Loucy (cell line): Measurements from ENCODE around the gene DHX57.

Experiments
- H2AFZ ChIP-seq: fragments of 200-600 bp; sonication (generic); 2 replicates; pipeline ENCODE4 v1.6.0; 2016; ENCODE audit warnings: antibody characterized with exemption, mild to moderate bottlenecking, low read length, moderate library complexity
- H3F3A ChIP-seq: fragments of 200-600 bp; 2 replicates; pipeline ENCODE4 v1.6.0; 2016; ENCODE audit warnings: antibody characterized with exemption, low read depth, mild to moderate bottlenecking
- H3K27me3 ChIP-seq: fragments of 200-600 bp; sonication (generic); 2 replicates; pipeline ENCODE4 v1.6.1; 2014; ENCODE audit warnings: low read length, mild to moderate bottlenecking; ENCODE audit not compliant: insufficient read depth, poor library complexity, severe bottlenecking
- H3K36me3 ChIP-seq: fragments of 200-600 bp; sonication (generic); 2 replicates; pipeline ENCODE4 v1.6.1; 2016; ENCODE audit warnings: low read length; ENCODE audit not compliant: insufficient read depth
- H3K4me1 ChIP-seq: fragments of 200-600 bp; sonication (generic); 2 replicates; pipeline ENCODE4 v1.5.1; 2014; ENCODE audit warnings: low read length, mild to moderate bottlenecking; ENCODE audit not compliant: insufficient read depth, poor library complexity, severe bottlenecking
- H3K4me2 ChIP-seq: fragments of 200-600 bp; sonication (generic); 2 replicates; pipeline ENCODE4 v1.6.0; 2014; ENCODE audit warnings: antibody characterized with exemption, low read length, low read depth, mild to moderate bottlenecking; ENCODE audit not compliant: poor library complexity, severe bottlenecking
- H3K4me3 ChIP-seq: fragments of 200-600 bp; sonication (generic); 2 replicates; pipeline ENCODE4 v1.5.1; 2014; ENCODE audit warnings: low read length, mild to moderate bottlenecking, mixed read lengths; ENCODE audit not compliant: poor library complexity, severe bottlenecking
- H3K79me2 ChIP-seq: fragments of 200-600 bp; sonication (generic); 2 replicates; pipeline ENCODE4 v1.6.1; 2014; ENCODE audit warnings: low read length; ENCODE audit not compliant: insufficient read depth
- H3K9ac ChIP-seq: fragments of 200-600 bp; sonication (generic); 2 replicates; pipeline ENCODE4 v1.6.0; 2014; ENCODE audit warnings: mild to moderate bottlenecking, low read depth, low read length, moderate library complexity; ENCODE audit not compliant: poor library complexity, severe bottlenecking
- H3K9me2 ChIP-seq: fragments of 200-600 bp; sonication (generic); replicated peaks from 2 replicates; pipeline ENCODE4 v1.6.1; 2016; ENCODE audit warnings: low read depth, low read length, mixed read lengths
- H3K9me3 ChIP-seq: fragments of 200-600 bp; sonication (generic); 2 replicates; pipeline ENCODE4 v1.6.1; 2014; ENCODE audit warnings: mild to moderate bottlenecking, antibody characterized with exemption, low read length, low read depth; ENCODE audit not compliant: insufficient read depth
- H4K20me1 ChIP-seq: fragments of 200-600 bp; sonication (generic); 2 replicates; pipeline ENCODE4 v1.6.0; 2014; ENCODE audit warnings: antibody characterized with exemption, low read length, mild to moderate bottlenecking; ENCODE audit not compliant: insufficient read depth, poor library complexity, severe bottlenecking
- EZH2phosphoT487 ChIP-seq: fragments of 200-600 bp; IDR thresholded peaks from 2 replicates; pipeline ENCODE4 v1.6.1; 2018; ENCODE audit warnings: antibody characterized with exemption, mild to moderate bottlenecking, moderate library complexity, borderline replicate concordance
- TF ChIP-seq, protein P1 (sequence below): fragments of 200-600 bp; sonication (generic); conservative IDR thresholded peaks from 2 replicates; pipeline ENCODE4 v1.5.1; 2014; ENCODE audit warnings: mild to moderate bottlenecking, antibody characterized with exemption, low read length

The DHX57 gene

GRCh38 chr2:38806733-38807059, 69.0 kb downstream of the DHX57 start:
- H3K4me2 ChIP-seq, result no peak overlapping the region
- no peaks in the 10 kb centered on the region for H3K4me1 ChIP-seq
- no peaks in the 10 kb centered on the region for H3K79me2 ChIP-seq
- H3K9ac ChIP-seq, result no peak overlapping the region
- H3K9me3 ChIP-seq, result no peaks in the 10 kb centered on the region
- no peaks in the 10 kb centered on the region for H4K20me1 ChIP-seq
- peaks cover 5% of the 10 kb centered on the region; the same call in 1 of the 2 replicates for H3K36me3 ChIP-seq
- no peaks in the 10 kb centered on the region for H3K27me3 ChIP-seq
- H3K4me3 ChIP-seq, result no peak overlapping the region
- H3F3A ChIP-seq, result no peaks in the 10 kb centered on the region
- no peaks in the 10 kb centered on the region for H3K9me2 ChIP-seq
- H2AFZ ChIP-seq, result no peak overlapping the region
- TF ChIP-seq, protein P1, sequence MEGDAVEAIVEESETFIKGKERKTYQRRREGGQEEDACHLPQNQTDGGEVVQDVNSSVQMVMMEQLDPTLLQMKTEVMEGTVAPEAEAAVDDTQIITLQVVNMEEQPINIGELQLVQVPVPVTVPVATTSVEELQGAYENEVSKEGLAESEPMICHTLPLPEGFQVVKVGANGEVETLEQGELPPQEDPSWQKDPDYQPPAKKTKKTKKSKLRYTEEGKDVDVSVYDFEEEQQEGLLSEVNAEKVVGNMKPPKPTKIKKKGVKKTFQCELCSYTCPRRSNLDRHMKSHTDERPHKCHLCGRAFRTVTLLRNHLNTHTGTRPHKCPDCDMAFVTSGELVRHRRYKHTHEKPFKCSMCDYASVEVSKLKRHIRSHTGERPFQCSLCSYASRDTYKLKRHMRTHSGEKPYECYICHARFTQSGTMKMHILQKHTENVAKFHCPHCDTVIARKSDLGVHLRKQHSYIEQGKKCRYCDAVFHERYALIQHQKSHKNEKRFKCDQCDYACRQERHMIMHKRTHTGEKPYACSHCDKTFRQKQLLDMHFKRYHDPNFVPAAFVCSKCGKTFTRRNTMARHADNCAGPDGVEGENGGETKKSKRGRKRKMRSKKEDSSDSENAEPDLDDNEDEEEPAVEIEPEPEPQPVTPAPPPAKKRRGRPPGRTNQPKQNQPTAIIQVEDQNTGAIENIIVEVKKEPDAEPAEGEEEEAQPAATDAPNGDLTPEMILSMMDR, result no peak

DNA sequence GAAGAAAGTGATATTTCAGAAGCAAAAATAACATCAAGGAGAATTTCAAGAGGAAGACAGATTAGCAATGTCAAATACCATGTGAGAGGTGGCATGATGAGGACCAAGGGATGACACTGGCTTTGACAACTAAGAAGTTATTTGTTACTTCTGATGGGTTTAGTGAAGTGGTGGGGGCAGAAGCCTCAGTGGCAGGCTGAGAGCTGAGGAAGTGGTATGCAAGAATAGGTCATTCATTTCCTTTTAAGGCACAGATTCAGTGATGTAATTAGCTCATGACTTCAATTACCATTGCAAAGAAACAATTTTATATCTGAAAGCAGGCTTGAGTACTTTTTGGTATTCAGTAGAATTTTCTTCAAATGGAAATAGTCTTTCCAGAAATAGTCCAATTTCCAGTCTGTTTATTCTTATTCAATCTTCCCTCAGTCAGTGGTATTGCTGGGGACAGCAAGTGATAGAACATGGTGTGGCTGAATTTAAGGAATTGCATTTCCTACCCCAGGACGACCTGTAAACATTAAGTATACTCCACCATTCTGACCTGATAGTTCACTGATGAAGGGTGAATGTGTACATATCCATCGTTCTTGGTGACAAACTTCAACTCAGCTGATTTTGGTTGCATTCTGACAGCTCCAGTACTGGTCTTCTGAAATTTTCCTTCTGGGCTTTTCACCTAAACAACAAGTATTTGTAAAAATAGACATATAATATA, 69.6 kb downstream of the DHX57 start:
- Histone ChIP-seq H3K9me2 (no peaks in the 10 kb centered on the region), H3K4me2 (no peak overlapping the region)
- TF ChIP-seq EZH2phosphoT487, result no peak
- TF ChIP-seq, protein P1, result no peak

DNA sequence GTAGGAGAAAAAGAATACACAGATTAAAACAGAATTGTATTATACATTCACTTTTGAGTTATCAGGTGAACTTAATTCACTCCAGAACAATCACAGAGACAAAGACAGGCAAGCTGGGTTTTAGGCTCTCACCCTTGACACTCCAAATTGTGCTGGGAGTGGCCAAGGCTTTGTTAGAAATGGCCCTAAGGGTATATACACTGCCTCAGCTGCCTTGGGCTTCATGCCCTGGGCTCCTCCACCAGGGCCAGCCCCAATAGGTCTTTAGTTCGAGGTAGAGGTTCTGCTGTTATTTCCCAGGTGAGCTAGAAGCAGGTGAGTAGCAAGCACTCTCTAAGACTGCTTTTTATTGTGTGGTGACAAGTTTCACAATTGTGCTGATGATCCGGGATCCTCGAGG, 77.8 kb downstream of the DHX57 start:
- H3K9ac ChIP-seq, result no peak overlapping the region
- H3K79me2 ChIP-seq, result no peaks in the 10 kb centered on the region
- no peak overlapping the region for H2AFZ ChIP-seq
- TF ChIP-seq, protein P1, result no peak
- TF ChIP-seq EZH2phosphoT487, result no peak
- no peaks in the 10 kb centered on the region for H3K27me3 ChIP-seq
- H3K36me3 ChIP-seq, result no peaks in the 10 kb centered on the region; the same call in 1 of the 2 replicates
- H3K4me3 ChIP-seq, result no peak overlapping the region
- H3F3A ChIP-seq, result no peaks in the 10 kb centered on the region
- H3K4me1 ChIP-seq, result no peaks in the 10 kb centered on the region
- no peak overlapping the region for H3K4me2 ChIP-seq
- H3K9me3 ChIP-seq, result no peaks in the 10 kb centered on the region
- no peaks in the 10 kb centered on the region for H3K9me2 ChIP-seq
- no peaks in the 10 kb centered on the region for H4K20me1 ChIP-seq

More for the DNA sequence above, 69.6 kb downstream of the DHX57 start:
- Histone ChIP-seq H3K4me3 (no peak overlapping the region), H3K9ac (no peak overlapping the region), H3K4me1 (no peaks in the 10 kb centered on the region), H3K36me3 (peaks cover 2% of the 10 kb centered on the region; the same call in 1 of the 2 replicates), H3K9me3 (no peaks in the 10 kb centered on the region), H4K20me1 (no peaks in the 10 kb centered on the region), H3K79me2 (no peaks in the 10 kb centered on the region), H3K27me3 (no peaks in the 10 kb centered on the region), H2AFZ (no peak overlapping the region), H3F3A (no peaks in the 10 kb centered on the region)
